Epithelial cell of proximal tubule (primary cell): Measurements from ENCODE around the gene NELL1. TPM values are rescaled to one million over a fixed set of nuclear protein-coding genes. Genes with fewer than 3 reads are reported as not detected.

Experiments used
- DNase-seq: peaks from one replicate; pipeline ENCODE4 v3.0.0-alpha.2; 2011; ENCODE audit warnings: low read depth
- H3K4me3 ChIP-seq: 2 replicates; pipeline ENCODE4 v1.5.1; 2011; ENCODE audit warnings: low read depth, mild to moderate bottlenecking, low read length
- CTCF ChIP-seq: conservative IDR thresholded peaks from 2 replicates; pipeline ENCODE4 v1.5.1; 2012; ENCODE audit warnings: low read depth, mild to moderate bottlenecking, low read length
- total RNA-seq: library from RNA; depleted of rRNA; stranded (reverse); fragments of >200 nt; gene quantifications from 2 replicates; pipeline ENCODE4 v1.2.3, GENCODE V29; 2015

NELL1 gene
- total RNA-seq, 1 donor from 2014 or later, result not detected

- no peak overlapping the region for H3K4me3 ChIP-seq
- DNase-seq, result no peak
- no peak for TF ChIP-seq CTCF
Observed at GRCh38 chr11:21371044-21371443, 701.7 kb downstream of the NELL1 start.

- H3K4me3 ChIP-seq, result no peak overlapping the region
- TF ChIP-seq CTCF, result no peak
- no peak for DNase-seq
Observed at GRCh38 chr11:21372672-21373071, 703.3 kb downstream of the NELL1 start.

GRCh38 chr11:21374376-21374775 lies 705.0 kb downstream of the NELL1 start:
- no peak for TF ChIP-seq CTCF
- DNase-seq, result no peak
- H3K4me3 ChIP-seq, result no peak overlapping the region

GRCh38 chr11:21385669-21386440 lies 716.5 kb downstream of the NELL1 start:
- no peak for TF ChIP-seq CTCF
- no peak for DNase-seq
- no peak overlapping the region for H3K4me3 ChIP-seq

GRCh38 chr11:21390430-21390829 lies 721.0 kb downstream of the NELL1 start:
- DNase-seq, result no peak
- H3K4me3 ChIP-seq, result no peak overlapping the region
- TF ChIP-seq CTCF, result no peak

- H3K4me3 ChIP-seq, result no peak overlapping the region
- DNase-seq, result no peak
- TF ChIP-seq CTCF, result no peak
Observed at GRCh38 chr11:21396342-21397008, 727.1 kb downstream of the NELL1 start.
